ENCODE results near the gene SERPINI2. TPM values are rescaled to one million over a fixed set of nuclear protein-coding genes. Genes with fewer than 3 reads are reported as not detected.

Gene SERPINI2
- total and polyA plus RNA-seq, 2 of the 8 experiments (the other 6 are each of a cell fraction or from before 2014, with no cell fraction given): 0.26 TPM; not detected in 1

DNA sequence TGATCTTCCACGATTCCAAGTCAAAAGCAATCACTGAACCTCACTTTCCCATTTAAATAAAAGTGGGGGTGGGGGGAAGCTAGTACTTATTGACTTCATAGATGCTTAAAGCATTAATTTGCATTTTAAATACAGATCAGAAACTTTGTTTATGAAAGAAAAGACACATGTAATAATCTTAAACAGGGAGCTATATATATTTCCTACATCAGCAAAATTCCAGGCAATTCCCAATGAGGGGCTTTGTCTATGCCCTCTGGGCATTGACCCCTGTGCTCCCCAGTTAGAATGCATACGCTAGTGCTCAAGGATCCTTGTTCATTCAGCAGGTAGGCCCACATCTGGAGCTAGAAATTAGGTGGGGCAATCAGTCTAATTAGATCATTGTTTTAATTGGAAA, 20.0 kb downstream of the SERPINI2 start:
- H3K4ac ChIP-seq (replicated peaks; ENCODE audit: insufficient read length, low read depth, low read length): no peak overlapping the region
- H3K27ac ChIP-seq (ENCODE audit: low read depth, low read length): no peak overlapping the region
- H3K27me3 ChIP-seq (replicated peaks in 1 of 4; ENCODE audit: control insufficient read depth in 3 of 4, extremely low read depth in 1 of 4, insufficient read depth in 3 of 4, low read length in 3 of 4): no peaks in the 10 kb centered on the region
- no peak overlapping the region for H4K5ac ChIP-seq (ENCODE audit: insufficient read length, low read depth, low read length)
- DNase-seq (ENCODE audit: low read depth in 1 of 2, low spot score in 2 of 2) (no peak), FAIRE-seq (no peak)
- no peaks in the 10 kb centered on the region for H3K79me2 ChIP-seq (ENCODE audit: control insufficient read depth in 1 of 2, insufficient read depth in 2 of 2, low read length in 2 of 2)
- no peaks in the 10 kb centered on the region for H4K20me1 ChIP-seq (replicated peaks in 1 of 2; ENCODE audit: control insufficient read depth in 1 of 2, insufficient read depth in 2 of 2, low read length in 2 of 2)
- H3K56ac ChIP-seq (replicated peaks; ENCODE audit: insufficient read length, low read depth, low read length): no peak overlapping the region
- 93% methylated on average over 2 of the region's 2 CpGs; no CpG with 5 or more reads in 1 of the 2 experiments for WGBS, 2 experiments (ENCODE audit: extremely low coverage in 1 of 2, insufficient coverage in 1 of 2, insufficient read length in 1 of 2, insufficient replicate concordance in 2 of 2, low coverage in 1 of 2, low lambda C conversion rate in 2 of 2, missing lambda C conversion rate in 1 of 2)
- no peak overlapping the region for H3K14ac ChIP-seq (ENCODE audit: insufficient read length)
- POLR2A ChIA-PET (ENCODE audit: partially characterized antibody): no interaction called here
- H3K23ac ChIP-seq (ENCODE audit: insufficient read length): no peak overlapping the region
- no peaks in the 10 kb centered on the region for H3K23me2 ChIP-seq (ENCODE audit: low read depth, low read length)
- CTCF ChIA-PET (ENCODE audit: partially characterized antibody): interaction anchor here (1.2 to 1.3 kb wide), 3 partner anchors 14 to 231 kb away, joined by 3 to 4 read pairs (median 4); partner anchors contain the start of gene ZBBX
- H2BK12ac ChIP-seq (ENCODE audit: low read depth, low read length): no peak overlapping the region
- H2BK5ac ChIP-seq (ENCODE audit: low read depth, low read length): no peak overlapping the region
- H2AK5ac ChIP-seq (ENCODE audit: low read depth, low read length): no peak overlapping the region
- no peak overlapping the region for H3K4me3 ChIP-seq (ENCODE audit: extremely low read depth in 1 of 4, insufficient read depth in 2 of 4, low read depth in 3 of 4, low read length in 4 of 4)
- peaks cover 0 to 17% (median 1%) of the 10 kb centered on the region in 4 experiments; a peak in 3 of 7 replicates for H3K4me1 ChIP-seq (replicated peaks in 1 of 4; ENCODE audit: control insufficient read depth in 3 of 4, insufficient read depth in 4 of 4, low read length in 3 of 4)
- H2BK20ac ChIP-seq (ENCODE audit: low read length): no peak overlapping the region
- no peak overlapping the region for H2AFZ ChIP-seq (ENCODE audit: low read length)
- no peaks in the 10 kb centered on the region for H3K36me3 ChIP-seq (ENCODE audit: control insufficient read depth in 2 of 4, insufficient read depth in 4 of 4, low read length in 3 of 4)
- no peak overlapping the region for H2BK120ac ChIP-seq (replicated peaks; ENCODE audit: low read depth, low read length)
- no peak overlapping the region for H4K91ac ChIP-seq (replicated peaks; ENCODE audit: insufficient read length, low read length)
- H3K18ac ChIP-seq (ENCODE audit: extremely low read depth, low read length): no peak overlapping the region
- H4K8ac ChIP-seq (ENCODE audit: extremely low read depth, insufficient read depth, low read length): no peak overlapping the region
- H2BK15ac ChIP-seq (ENCODE audit: low read length): no peak overlapping the region
- H3K4me2 ChIP-seq (ENCODE audit: insufficient read depth in 1 of 2, low read depth in 2 of 2, low read length in 2 of 2): peak overlapping the region in 1 of 2 experiments; percentile 19; a peak in 1 of 4 replicates
- H3K9ac ChIP-seq (replicated peaks in 1 of 4; ENCODE audit: extremely low read depth in 1 of 4, low read depth in 3 of 4, low read length in 3 of 4): no peak overlapping the region
- TF ChIP-seq KDM1A (IDR thresholded peaks at IDR 0.05; ENCODE audit: borderline replicate concordance, low read length): no peak
- TF ChIP-seq SIN3A (conservative IDR thresholded peaks at IDR 0.05 in 1 of 2, IDR thresholded peaks at IDR 0.05 in 1 of 2; ENCODE audit: low read depth in 1 of 2, low read length in 2 of 2): no peak
- no peak for TF ChIP-seq CHD1 (IDR thresholded peaks at IDR 0.05; ENCODE audit: low read depth, low read length)
- TF ChIP-seq TAF1 (IDR thresholded peaks at IDR 0.05; ENCODE audit: low read depth, low read length): no peak
- no peak for TF ChIP-seq NRF1 (IDR thresholded peaks at IDR 0.05; ENCODE audit: low read depth, low read length)
- no peak for TF ChIP-seq TEAD4 (IDR thresholded peaks at IDR 0.05; ENCODE audit: low read depth, low read length)
- no peak for TF ChIP-seq SP4 (IDR thresholded peaks at IDR 0.05; ENCODE audit: low read length)
- TF ChIP-seq RFX5 (IDR thresholded peaks at IDR 0.05; ENCODE audit: borderline replicate concordance, low read depth, low read length): no peak
- H3K9me3 ChIP-seq (ENCODE audit: insufficient read depth in 2 of 2, low read depth in 1 of 2, low read length in 1 of 2): peaks cover 0 to 2% of the 10 kb centered on the region in 2 experiments; a peak in 1 of 4 replicates
- H3K79me1 ChIP-seq (ENCODE audit: low read depth, low read length): no peaks in the 10 kb centered on the region

Measured in H1 (cell line).